Astrocyte of the cerebellum (primary cell): ENCODE measurements around the gene VAMP2.

Source experiments
- DNase-seq: peaks from one replicate; pipeline ENCODE4 v3.0.0-alpha.2; 2011; ENCODE audit warnings: low read depth
- H3K4me3 ChIP-seq: 2 replicates; pipeline ENCODE4 v1.5.1; 2011; ENCODE audit warnings: mild to moderate bottlenecking, low read depth, low read length, moderate library complexity
- in situ Hi-C: cut with HindIII; loops from 2 replicates; pipeline ENCODE4 v1.10.0; 2017; ENCODE audit warnings: low sequenced_read_pairs
- TF ChIP-seq, protein P1 (sequence below): IDR thresholded peaks from 2 replicates; pipeline ENCODE4 v1.5.1; 2012; ENCODE audit warnings: low read length, low read depth, moderate library complexity, mild to moderate bottlenecking; ENCODE audit errors: missing control alignments

Gene VAMP2

DNA sequence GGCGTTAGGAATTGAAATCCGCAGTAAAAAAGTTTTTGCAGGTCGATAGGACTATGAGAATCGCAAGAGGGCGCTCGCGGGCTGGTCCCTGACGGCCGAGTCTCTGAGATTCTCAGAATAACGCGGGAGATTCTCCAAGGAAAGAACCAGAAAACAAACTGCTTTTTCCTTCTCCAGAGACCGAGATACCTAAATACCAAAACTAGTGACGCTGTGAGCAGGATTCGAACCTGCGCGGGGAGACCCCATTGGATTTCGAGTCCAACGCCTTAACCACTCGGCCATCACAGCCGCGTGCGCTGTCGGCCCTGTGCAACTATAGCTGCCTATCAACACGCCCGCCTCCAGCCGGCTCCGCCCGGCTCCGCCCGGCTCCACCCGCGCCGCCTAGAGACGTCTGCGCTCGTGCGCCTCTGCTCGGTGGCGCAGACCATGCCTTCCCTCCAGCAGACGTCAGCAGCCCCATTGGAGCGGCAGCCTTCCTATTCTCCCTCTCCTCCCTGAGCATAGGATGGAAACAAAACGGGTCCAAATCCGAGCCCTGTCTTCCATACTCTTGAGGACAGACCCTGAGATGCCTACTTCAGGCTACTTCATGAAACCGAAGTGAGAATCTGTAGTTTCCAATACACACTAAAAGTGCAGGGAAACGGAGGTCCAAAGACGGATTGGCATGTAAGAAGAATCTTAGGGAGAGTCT lies 23.9 kb downstream of the VAMP2 start:
- TF ChIP-seq, protein P1, sequence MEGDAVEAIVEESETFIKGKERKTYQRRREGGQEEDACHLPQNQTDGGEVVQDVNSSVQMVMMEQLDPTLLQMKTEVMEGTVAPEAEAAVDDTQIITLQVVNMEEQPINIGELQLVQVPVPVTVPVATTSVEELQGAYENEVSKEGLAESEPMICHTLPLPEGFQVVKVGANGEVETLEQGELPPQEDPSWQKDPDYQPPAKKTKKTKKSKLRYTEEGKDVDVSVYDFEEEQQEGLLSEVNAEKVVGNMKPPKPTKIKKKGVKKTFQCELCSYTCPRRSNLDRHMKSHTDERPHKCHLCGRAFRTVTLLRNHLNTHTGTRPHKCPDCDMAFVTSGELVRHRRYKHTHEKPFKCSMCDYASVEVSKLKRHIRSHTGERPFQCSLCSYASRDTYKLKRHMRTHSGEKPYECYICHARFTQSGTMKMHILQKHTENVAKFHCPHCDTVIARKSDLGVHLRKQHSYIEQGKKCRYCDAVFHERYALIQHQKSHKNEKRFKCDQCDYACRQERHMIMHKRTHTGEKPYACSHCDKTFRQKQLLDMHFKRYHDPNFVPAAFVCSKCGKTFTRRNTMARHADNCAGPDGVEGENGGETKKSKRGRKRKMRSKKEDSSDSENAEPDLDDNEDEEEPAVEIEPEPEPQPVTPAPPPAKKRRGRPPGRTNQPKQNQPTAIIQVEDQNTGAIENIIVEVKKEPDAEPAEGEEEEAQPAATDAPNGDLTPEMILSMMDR: peak; percentile 88
- peak overlapping the region; percentile 43 for H3K4me3 ChIP-seq
- in situ Hi-C loops: no loop called here
- DNase-seq: peak; percentile 96

DNA sequence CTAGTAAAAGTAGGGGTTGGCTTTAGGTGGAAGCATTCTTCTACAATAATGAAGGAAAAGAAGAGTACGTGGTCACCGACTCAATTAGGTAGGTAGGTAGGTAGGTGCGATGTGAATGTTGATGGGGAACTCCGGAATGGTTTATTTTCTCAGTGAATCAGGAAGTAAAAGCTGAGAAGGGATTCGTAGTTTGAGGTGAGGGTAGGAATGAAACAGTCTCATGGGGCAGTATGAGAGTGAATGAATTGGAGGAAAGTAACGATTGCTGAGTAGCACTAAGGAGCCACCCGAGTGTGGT lies 24.4 kb downstream of the VAMP2 start:
- TF ChIP-seq, protein P1: no peak
- DNase-seq: no peak
- in situ Hi-C loops: no loop called here
- H3K4me3 ChIP-seq: peak overlapping the region; percentile 43

DNA sequence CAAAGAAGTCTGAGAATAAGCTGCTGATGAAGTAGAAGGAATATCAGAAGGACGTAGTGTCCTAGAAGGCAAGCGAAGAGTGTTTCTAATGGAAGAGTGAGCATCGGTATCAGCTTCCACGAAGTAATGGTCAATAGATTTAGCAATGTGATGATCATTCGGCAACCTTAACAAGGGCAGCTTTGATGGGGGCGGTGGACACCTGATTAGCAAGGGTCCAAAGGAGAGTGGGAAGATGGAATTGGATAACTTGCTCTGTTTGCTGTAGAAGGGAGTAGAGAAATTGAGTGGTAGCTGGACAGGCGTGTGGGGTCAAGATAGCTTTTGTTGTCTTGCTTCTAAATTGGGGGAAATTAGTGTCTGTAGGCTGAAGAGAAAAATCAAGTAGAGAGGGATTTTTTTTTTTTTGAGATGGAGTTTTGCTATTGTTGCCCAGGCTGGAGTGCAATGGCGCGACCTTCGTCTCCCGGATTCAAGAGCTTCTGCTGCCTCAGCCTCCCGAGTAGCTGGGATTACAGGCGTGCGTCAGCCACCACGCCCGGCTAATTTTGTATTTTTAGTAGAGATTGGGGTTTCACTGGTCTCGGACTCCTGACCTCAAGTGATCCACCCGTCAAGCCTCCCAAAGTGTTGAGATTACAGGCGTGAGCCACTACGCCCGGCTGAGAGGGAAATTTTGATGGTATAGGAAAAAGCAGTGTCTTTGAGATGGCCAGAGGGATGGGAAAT lies 24.9 kb downstream of the VAMP2 start:
- in situ Hi-C loops: no loop called here
- peak overlapping the region; percentile 43 for H3K4me3 ChIP-seq
- no peak for DNase-seq
- TF ChIP-seq, protein P1: no peak

DNA sequence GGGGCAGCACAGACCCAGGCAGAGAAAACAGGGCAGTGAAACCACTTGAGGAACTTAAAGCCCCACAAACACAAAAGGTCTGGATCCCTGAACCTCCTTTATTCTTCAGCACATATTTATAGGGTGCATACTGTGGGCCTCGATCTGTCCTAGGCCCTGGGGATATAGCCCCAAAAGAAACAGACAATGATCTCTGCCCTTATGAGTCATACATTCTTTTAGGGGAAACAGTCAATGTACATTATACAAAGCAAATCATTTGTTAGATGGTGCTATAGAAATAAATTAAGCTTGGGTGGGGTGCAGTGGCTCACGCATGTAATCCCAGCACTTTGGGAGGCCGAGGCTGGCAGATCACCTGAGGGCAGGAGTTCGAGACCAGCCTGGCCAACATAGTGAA lies 28.8 kb downstream of the VAMP2 start:
- no peak for DNase-seq
- in situ Hi-C loops: no loop called here

DNA sequence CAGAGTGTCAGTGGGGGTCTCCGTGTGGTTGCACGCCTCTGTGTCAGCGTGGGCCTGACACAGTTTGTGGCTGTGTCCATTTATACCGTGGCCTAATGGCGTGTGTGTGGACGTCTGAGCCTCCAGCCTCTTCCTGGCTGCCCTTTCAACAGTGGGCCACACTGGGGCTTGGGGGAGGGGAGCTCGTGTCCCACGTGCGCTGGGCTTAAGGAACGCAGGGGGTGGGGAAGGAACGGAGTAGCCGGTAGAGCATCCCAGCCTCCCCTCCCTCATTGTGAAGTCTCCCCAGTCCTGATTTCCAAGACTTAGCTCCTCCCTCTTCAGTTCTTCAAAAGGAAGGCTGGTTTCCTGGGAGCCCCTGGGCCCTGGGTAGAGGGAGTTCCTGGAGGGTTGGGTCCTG lies 29.3 kb downstream of the VAMP2 start:
- DNase-seq: no peak
- no peak overlapping the region for H3K4me3 ChIP-seq
- in situ Hi-C loops: no loop called here
- TF ChIP-seq, protein P1: no peak

More for the DNA sequence above, 28.8 kb downstream of the VAMP2 start:
- TF ChIP-seq, protein P1: no peak
- no peak overlapping the region for H3K4me3 ChIP-seq

DNA sequence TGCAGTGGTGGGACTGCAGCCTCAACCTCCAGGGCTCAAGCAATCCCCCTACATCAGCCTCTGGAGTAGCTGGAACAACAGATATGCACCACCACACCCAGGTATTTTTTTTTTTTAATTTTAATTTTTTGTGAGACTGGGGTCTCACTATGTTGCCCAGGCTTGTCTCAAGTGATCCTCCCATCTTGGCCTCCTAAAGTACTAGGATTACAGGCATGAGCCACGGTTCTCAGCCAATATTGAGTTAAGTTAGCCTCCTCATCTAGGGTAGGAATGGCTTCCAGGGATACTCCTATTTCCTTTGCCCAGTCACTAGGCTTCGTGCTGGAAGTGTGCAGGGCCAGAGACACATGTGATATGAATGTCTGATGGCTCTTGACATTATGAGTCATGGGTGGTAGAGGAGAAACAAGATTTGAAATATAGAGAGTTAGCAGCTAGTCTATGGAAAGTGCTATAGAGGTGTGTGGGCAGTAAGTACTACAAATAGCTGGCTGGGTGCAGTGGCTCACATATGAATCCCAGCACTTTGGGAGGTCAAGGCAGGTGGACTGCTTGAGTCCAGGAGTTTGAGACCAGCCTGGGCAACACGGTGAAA lies 30.8 kb downstream of the VAMP2 start:
- DNase-seq: no peak
- in situ Hi-C loops: no loop called here
- H3K4me3 ChIP-seq: no peak overlapping the region
- TF ChIP-seq, protein P1: no peak
